ENCODE data around the gene KCTD1. TPM values are rescaled to one million over a fixed set of nuclear protein-coding genes. Genes with fewer than 3 reads are reported as not detected.

KCTD1 gene
- total RNA-seq, 1 donor from 2014 or later = 6.4 TPM

DNA sequence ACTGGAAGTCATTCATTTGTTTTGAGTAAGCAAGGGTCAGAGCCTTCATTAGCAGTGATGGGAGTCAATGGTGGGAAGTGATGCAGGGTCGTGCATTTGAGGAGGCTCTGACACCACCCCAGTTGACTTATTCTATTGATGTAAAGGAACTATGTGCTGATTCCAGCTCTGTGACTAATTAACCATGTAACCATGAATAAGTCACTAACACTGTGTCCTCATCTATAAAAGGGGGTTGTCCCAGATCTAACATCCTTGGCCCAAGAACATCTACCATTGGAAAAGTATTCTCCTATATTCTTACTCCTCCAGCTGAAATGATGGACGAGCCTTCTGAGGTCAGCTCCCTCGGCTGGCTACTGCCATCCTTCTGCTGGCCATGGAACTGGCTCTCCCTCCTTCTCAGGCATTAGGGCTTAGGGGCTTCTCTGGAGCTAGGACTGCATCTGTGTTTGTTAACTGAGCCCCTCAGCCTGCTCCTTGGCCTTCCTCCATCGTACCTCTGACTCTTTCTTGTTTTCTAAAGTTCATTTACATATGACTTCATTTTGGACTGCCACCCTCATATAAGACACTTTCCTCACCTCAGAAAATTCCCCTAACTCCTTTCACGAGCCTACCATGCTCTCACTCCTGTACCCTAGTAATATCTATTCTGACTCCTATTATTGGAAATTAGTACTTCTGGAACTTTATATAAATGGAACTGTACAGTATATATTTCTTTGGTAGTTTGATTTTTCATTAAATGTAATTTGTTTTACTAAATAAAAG is 115.5 kb downstream of the KCTD1 start:
- no peaks in the 10 kb centered on the region for H3K9me3 Mint-ChIP-seq
- no peak overlapping the region for H3K4me3 Mint-ChIP-seq (ENCODE audit: low read depth)
- H3K4me1 Mint-ChIP-seq (ENCODE audit: low read depth) = no peaks in the 10 kb centered on the region
- no peak overlapping the region for H3K27ac Mint-ChIP-seq
- intact Hi-C loops (cut with micrococcal nuclease) = no loop called here
- DNase-seq (ENCODE audit: low spot score) = no peak
- no peaks in the 10 kb centered on the region for H3K36me3 Mint-ChIP-seq (ENCODE audit: low read depth)
- H3K27me3 Mint-ChIP-seq (ENCODE audit: low read depth) = peaks cover 13% of the 10 kb centered on the region

DNA sequence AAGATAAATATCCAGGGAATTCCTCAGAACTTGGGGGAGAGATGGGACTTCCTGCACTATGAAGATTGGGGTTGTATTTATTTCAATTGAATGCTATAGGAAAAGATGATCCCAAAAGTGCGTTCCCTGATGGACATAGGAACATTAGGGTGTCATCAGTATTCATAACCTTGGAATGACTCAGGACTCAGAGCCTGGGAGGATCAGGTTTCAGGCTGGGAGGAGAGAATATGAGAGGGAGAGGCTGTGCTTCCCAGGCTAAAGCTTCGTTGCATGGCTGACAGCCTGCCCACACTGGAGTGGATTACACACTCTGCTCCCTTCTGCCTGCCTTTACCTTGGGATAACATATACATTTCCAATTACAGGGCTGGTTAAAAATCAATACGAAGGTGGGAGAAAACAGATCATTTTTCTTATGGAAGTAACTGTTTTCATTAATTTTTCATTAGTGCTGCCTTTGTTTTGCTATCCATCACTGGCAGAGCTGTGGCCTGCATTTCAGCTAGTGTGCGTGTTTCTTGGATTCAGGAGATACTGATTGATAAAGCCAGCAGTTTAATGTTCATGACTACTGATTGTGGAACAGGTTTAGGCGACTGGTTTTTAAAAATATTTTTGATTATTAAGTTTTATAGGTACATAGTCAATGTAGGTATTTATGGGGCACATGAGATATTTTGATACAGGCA is 118.7 kb downstream of the KCTD1 start:
- Mint-ChIP-seq H3K4me1 (ENCODE audit: low read depth) (no peaks in the 10 kb centered on the region), H3K36me3 (ENCODE audit: low read depth) (no peaks in the 10 kb centered on the region), H3K9me3 (no peaks in the 10 kb centered on the region), H3K27ac (no peak overlapping the region), H3K4me3 (ENCODE audit: low read depth) (no peak overlapping the region), H3K27me3 (ENCODE audit: low read depth) (peaks cover 6% of the 10 kb centered on the region)
- intact Hi-C loops (cut with micrococcal nuclease) = no loop called here
- DNase-seq (ENCODE audit: low spot score) = no peak

DNA sequence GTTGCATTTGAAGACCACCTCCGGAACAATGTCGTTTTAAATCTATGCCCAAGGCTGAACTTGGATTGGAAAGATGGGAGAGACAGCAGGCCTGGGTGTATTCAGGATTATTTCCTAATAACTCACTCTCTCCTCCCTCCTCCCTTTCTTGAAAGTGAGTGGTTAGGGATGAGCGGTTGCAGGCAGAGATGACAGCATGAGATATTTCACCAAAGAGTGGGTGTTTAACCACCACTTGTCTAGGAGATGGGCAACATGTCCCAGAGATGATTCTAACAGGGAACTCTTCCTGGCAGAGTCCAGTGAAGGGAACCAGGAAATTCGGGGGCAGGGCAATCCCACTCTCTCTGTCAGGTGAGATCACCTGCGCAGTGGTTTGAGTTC is 123.2 kb downstream of the KCTD1 start:
- Mint-ChIP-seq H3K9me3 (no peaks in the 10 kb centered on the region), H3K4me1 (ENCODE audit: low read depth) (no peaks in the 10 kb centered on the region), H3K4me3 (ENCODE audit: low read depth) (no peak overlapping the region), H3K27me3 (ENCODE audit: low read depth) (no peaks in the 10 kb centered on the region), H3K36me3 (ENCODE audit: low read depth) (no peaks in the 10 kb centered on the region), H3K27ac (no peak overlapping the region)
- intact Hi-C loops (cut with micrococcal nuclease) = no loop called here
- no peak for DNase-seq (ENCODE audit: low spot score)

DNA sequence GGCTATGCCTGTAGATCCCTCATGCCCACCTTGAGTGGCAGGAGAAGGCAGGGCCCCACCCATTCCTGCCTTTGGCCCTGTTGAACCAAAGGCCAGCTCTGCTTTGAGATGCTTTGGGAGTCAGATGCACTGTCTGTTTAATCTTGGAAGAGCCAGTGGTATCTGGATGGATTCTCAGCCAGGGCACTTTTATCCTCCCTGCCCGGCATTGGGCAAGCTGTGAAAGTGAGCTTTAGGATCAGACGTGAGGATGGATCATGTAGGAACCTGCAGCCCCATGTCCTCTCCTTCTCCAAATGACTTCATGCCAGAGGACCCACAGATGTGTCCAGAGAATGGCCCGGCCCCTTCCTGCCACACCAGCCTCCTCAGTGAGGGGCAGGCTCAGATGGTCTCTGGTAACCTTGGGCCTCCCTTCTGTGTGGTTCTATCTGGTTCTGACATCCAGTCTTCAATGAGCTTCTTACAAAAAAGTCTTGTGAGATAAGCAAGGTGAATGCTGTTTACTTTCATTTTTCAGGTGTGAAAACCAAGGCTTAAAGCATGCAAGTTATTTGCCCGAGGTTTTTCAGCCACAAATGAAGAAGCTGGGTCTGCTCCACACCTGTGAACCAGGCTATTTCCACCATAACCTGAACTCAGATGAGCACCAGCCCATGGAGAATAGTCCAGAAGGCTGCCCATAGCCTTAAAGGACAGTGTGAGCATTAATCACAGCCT is 123.8 kb downstream of the KCTD1 start:
- Mint-ChIP-seq H3K27me3 (ENCODE audit: low read depth) (no peaks in the 10 kb centered on the region), H3K36me3 (ENCODE audit: low read depth) (no peaks in the 10 kb centered on the region), H3K9me3 (no peaks in the 10 kb centered on the region), H3K27ac (no peak overlapping the region), H3K4me3 (ENCODE audit: low read depth) (no peak overlapping the region), H3K4me1 (ENCODE audit: low read depth) (no peaks in the 10 kb centered on the region)
- no peak for DNase-seq (ENCODE audit: low spot score)
- intact Hi-C loops (cut with micrococcal nuclease) = no loop called here

DNA sequence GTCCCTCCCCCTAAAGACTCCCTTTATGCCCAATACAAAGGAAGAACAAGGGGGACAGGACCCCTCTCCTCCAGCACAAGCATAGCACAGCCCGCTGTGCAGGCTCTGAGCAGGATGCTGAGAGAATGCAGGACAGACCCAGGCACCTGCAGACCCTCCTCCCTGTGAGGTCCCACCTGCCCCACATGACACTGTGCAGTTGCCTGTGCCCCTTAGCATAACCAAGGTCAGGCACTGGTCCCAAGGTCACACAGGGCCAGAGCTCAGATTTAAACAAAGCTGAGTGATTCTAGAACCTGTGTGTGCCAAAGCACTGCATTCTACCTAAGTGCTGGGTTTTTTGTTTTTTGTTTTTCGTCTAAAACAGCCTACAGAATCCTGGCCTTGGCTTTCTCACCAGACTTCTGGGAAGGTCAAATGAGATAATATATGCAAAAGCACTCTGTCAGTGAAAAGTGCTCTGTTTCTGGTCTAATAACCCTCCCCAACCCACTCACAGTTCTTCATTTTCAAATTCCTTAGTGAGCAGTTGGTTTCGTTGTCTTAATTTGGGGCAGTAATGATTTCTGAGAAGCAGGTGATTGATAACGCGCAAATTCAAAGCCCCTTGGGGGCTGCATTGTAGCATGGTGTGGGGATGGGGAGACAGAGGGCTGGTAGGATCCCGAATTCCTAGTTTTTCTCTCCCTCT is 125.7 kb downstream of the KCTD1 start:
- Mint-ChIP-seq H3K36me3 (ENCODE audit: low read depth) (no peaks in the 10 kb centered on the region), H3K4me1 (ENCODE audit: low read depth) (no peaks in the 10 kb centered on the region), H3K4me3 (ENCODE audit: low read depth) (no peak overlapping the region), H3K27me3 (ENCODE audit: low read depth) (no peaks in the 10 kb centered on the region), H3K27ac (no peak overlapping the region), H3K9me3 (no peaks in the 10 kb centered on the region)
- DNase-seq (ENCODE audit: low spot score) = no peak
- intact Hi-C loops (cut with micrococcal nuclease) = no loop called here

DNA sequence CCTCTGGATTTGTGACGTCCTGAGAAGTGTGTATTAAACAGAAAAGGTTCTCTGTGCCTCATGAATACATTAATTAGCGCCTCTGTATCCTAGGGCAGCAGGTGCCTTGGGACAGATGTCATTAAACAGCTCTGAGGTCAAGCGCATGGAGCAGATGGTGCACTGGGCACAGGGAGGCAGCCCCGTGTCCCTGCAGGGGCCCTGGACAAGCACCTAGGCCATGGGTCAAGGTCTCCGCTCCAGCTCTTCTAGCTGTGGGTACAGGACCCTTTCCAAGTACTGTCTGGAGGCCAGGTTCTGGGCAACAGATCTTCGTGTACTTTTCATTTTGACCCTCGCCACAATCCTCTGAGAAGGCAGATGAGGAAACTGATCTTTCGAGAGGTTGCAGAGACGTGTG is 126.4 kb downstream of the KCTD1 start:
- H3K27me3 Mint-ChIP-seq (ENCODE audit: low read depth) = no peaks in the 10 kb centered on the region
- no peaks in the 10 kb centered on the region for H3K9me3 Mint-ChIP-seq
- H3K4me1 Mint-ChIP-seq (ENCODE audit: low read depth) = no peaks in the 10 kb centered on the region
- intact Hi-C loops (cut with micrococcal nuclease) = no loop called here
- no peak overlapping the region for H3K27ac Mint-ChIP-seq
- no peak overlapping the region for H3K4me3 Mint-ChIP-seq (ENCODE audit: low read depth)
- H3K36me3 Mint-ChIP-seq (ENCODE audit: low read depth) = no peaks in the 10 kb centered on the region
- DNase-seq (ENCODE audit: low spot score) = no peak

DNA sequence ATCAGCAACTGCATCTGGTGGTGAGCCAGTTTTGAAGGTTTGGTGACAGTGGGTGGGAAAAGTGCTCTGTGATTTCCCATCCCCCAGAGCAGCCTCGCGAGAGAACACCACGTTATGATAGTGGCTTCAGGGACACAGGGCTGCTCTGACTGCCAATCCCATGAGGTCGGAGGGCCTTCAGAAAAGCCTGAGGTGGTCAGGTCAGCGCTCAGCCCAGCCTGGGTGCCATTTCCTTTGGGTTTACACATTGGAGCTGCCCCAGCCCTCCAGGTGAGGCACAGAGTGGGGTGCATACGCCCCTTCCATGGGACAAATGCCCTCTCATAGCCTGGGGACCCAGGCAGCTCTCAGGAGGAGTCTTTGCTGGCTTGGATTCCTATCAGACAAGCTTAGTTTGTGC is 126.8 kb downstream of the KCTD1 start:
- H3K4me1 Mint-ChIP-seq (ENCODE audit: low read depth) = no peaks in the 10 kb centered on the region
- no peak overlapping the region for H3K27ac Mint-ChIP-seq
- intact Hi-C loops (cut with micrococcal nuclease) = no loop called here
- no peak overlapping the region for H3K4me3 Mint-ChIP-seq (ENCODE audit: low read depth)
- no peaks in the 10 kb centered on the region for H3K9me3 Mint-ChIP-seq
- no peaks in the 10 kb centered on the region for H3K27me3 Mint-ChIP-seq (ENCODE audit: low read depth)
- no peaks in the 10 kb centered on the region for H3K36me3 Mint-ChIP-seq (ENCODE audit: low read depth)
- DNase-seq (ENCODE audit: low spot score) = no peak

DNA sequence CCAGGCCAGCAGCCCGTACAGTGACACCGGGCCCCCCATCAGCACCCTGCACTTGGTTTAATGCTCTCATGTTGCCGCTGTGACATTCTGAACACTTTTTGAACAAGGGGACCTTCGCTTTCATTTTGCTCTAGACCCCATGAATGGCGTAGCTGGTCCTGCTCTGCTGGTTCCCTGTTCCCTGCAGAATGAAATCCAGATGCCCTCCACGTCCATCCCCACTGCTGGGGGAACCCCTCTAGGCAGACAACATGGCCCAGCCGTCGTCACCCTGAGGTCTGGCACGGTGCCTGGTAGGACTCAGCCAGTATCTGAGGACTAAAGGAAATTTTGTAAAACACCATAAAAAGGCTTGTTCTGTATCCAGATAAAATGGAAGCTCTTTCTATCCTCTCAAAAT is 128.6 kb downstream of the KCTD1 start:
- no peak for DNase-seq (ENCODE audit: low spot score)
- intact Hi-C loops (cut with micrococcal nuclease) = no loop called here
- H3K9me3 Mint-ChIP-seq = no peaks in the 10 kb centered on the region
- H3K27me3 Mint-ChIP-seq (ENCODE audit: low read depth) = no peaks in the 10 kb centered on the region
- no peak overlapping the region for H3K27ac Mint-ChIP-seq
- H3K36me3 Mint-ChIP-seq (ENCODE audit: low read depth) = no peaks in the 10 kb centered on the region
- no peak overlapping the region for H3K4me3 Mint-ChIP-seq (ENCODE audit: low read depth)
- no peaks in the 10 kb centered on the region for H3K4me1 Mint-ChIP-seq (ENCODE audit: low read depth)

DNA sequence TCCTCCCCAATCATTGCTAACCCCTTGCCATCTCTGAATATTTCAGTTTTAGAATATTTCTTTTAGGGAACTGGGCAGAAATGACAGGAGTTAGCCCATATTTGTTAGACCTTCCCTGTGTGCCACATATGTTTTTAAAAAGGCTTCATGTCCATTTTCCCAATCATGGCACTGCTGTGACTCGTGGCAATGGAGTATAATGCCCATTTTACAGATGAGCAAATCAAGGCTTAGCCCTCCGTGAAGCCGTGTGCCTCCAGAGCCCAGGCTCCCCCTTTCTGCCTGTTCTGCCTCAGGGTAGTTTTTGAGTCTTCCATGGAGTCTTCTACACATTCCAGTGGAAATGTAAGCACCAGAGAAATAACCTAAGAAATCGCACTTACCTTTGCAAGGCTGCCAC is 130.1 kb downstream of the KCTD1 start:
- no peak overlapping the region for H3K4me3 Mint-ChIP-seq (ENCODE audit: low read depth)
- DNase-seq (ENCODE audit: low spot score) = no peak
- H3K9me3 Mint-ChIP-seq = no peaks in the 10 kb centered on the region
- H3K27ac Mint-ChIP-seq = no peak overlapping the region
- intact Hi-C loops (cut with micrococcal nuclease) = no loop called here
- no peaks in the 10 kb centered on the region for H3K36me3 Mint-ChIP-seq (ENCODE audit: low read depth)
- no peaks in the 10 kb centered on the region for H3K4me1 Mint-ChIP-seq (ENCODE audit: low read depth)
- no peaks in the 10 kb centered on the region for H3K27me3 Mint-ChIP-seq (ENCODE audit: low read depth)

DNA sequence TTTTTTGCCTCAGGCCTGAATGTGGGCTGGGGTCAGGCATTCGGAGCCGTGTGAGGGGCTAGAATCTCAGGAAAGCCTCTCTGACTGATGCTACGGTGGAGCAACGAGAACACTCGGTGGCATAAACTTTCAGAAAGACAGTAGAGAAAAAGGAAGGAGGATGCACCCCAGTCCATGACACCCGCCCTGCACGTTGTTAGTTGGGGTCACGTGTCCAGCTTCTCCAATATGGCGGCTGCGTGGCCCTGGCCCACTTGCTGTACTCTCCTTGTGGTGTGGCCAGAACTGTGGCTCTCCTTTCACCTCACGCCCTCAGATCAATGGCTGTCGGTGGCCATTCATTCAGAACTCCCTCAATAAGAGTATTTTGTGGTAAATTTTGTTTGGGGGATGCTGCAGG is 131.2 kb downstream of the KCTD1 start:
- no peaks in the 10 kb centered on the region for H3K36me3 Mint-ChIP-seq (ENCODE audit: low read depth)
- DNase-seq (ENCODE audit: low spot score) = no peak
- H3K4me1 Mint-ChIP-seq (ENCODE audit: low read depth) = no peaks in the 10 kb centered on the region
- H3K27me3 Mint-ChIP-seq (ENCODE audit: low read depth) = no peaks in the 10 kb centered on the region
- no peak overlapping the region for H3K27ac Mint-ChIP-seq
- intact Hi-C loops (cut with micrococcal nuclease) = no loop called here
- no peak overlapping the region for H3K4me3 Mint-ChIP-seq (ENCODE audit: low read depth)
- H3K9me3 Mint-ChIP-seq = no peaks in the 10 kb centered on the region

DNA sequence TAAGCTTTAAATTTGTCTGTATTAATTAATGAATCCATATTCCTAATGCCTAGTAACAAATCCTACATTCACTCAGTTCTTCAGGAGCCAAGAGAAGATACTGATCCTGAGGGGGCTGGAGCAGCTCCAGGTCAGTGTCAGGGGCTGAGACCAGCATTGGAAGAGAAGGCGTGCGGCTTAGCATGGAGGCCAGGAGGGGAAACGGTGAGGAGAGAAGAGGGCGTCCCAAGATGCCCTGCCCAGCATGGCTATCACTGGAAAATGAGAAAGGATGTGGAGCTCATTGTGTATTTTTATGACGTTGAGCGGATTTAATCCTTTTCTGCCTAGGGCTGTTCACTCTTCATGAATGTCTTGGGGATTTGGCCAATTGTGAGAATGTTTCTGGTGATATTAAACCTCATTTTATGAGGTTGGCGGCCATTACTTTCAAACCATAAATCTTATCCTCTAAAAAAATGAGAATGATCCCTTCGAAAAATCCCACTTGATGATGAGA is 131.7 kb downstream of the KCTD1 start:
- Mint-ChIP-seq H3K4me3 (ENCODE audit: low read depth) (no peak overlapping the region), H3K36me3 (ENCODE audit: low read depth) (no peaks in the 10 kb centered on the region), H3K9me3 (no peaks in the 10 kb centered on the region), H3K27ac (no peak overlapping the region), H3K27me3 (ENCODE audit: low read depth) (no peaks in the 10 kb centered on the region), H3K4me1 (ENCODE audit: low read depth) (no peaks in the 10 kb centered on the region)
- intact Hi-C loops (cut with micrococcal nuclease) = no loop called here
- DNase-seq (ENCODE audit: low spot score) = no peak

DNA sequence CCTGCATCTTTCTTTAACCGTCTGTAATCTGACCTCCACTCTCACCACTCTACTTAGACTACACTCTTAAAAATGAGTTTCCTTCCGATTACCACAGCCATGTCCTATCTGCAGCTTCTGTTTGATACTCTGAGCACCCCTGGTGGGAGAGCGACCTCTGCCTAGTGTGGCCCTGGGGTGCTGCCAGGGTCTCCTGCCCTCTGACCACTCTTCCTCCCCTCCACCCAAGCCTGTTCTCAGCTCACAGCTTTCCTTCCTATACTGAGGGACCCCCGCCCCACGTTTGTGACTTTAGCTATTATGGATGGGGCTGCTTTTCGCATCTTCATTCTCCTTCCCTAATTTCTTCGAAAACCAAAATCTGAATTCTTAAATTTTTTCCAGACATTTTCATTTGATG is 132.7 kb downstream of the KCTD1 start:
- no peak for DNase-seq (ENCODE audit: low spot score)
- intact Hi-C loops (cut with micrococcal nuclease) = no loop called here
- Mint-ChIP-seq H3K36me3 (ENCODE audit: low read depth) (no peaks in the 10 kb centered on the region), H3K27me3 (ENCODE audit: low read depth) (no peaks in the 10 kb centered on the region), H3K27ac (no peak overlapping the region), H3K4me1 (ENCODE audit: low read depth) (no peaks in the 10 kb centered on the region), H3K4me3 (ENCODE audit: low read depth) (no peak overlapping the region), H3K9me3 (no peaks in the 10 kb centered on the region)
